Type B pancreatic cell (in vitro differentiated cells): ENCODE measurements around the gene GMEB2. TPM values are rescaled to one million over a fixed set of nuclear protein-coding genes. Genes with fewer than 3 reads are reported as not detected.

Source experiments
- DNase-seq: peaks from one replicate; pipeline ENCODE4 v3.0.0; 2021; ENCODE audit warnings: mixed read lengths; ENCODE audit not compliant: unreplicated experiment; ENCODE audit errors: extremely low spot score
- H3K27ac Mint-ChIP-seq: 2 replicates; pipeline ENCODE4 v1.8.0; 2021; ENCODE audit warnings: mild to moderate bottlenecking, mixed read lengths
- H3K27me3 Mint-ChIP-seq: 2 replicates; pipeline ENCODE4 v1.8.0; 2021; ENCODE audit warnings: mixed read lengths
- H3K36me3 Mint-ChIP-seq: 2 replicates; pipeline ENCODE4 v1.8.0; 2021; ENCODE audit warnings: mixed read lengths
- H3K4me1 Mint-ChIP-seq: one replicate; pipeline ENCODE4 v1.8.0; 2021; ENCODE audit warnings: mixed read lengths; ENCODE audit not compliant: unreplicated experiment
- H3K4me3 Mint-ChIP-seq: 2 replicates; pipeline ENCODE4 v1.8.0; 2021; ENCODE audit warnings: mild to moderate bottlenecking, mixed read lengths
- H3K9me3 Mint-ChIP-seq: 2 replicates; pipeline ENCODE4 v1.8.0; 2021; ENCODE audit warnings: mixed read lengths
- CTCF ChIP-seq: fragments of 200-600 bp; sonication (generic); conservative IDR thresholded peaks from 2 replicates; pipeline ENCODE4 v1.5.0; 2021; ENCODE audit warnings: antibody characterized with exemption, mild to moderate bottlenecking
- total RNA-seq: library from RNA; stranded (reverse); gene quantifications from 2 replicates; pipeline ENCODE4 v1.2.1, GENCODE V29; 2021; ENCODE audit warnings: low replicate concordance

GMEB2 gene
- total RNA-seq, 1 donor from 2014 or later = 13.9 TPM

GRCh38 chr20:63592661-63593060 is 34.2 kb downstream of the GMEB2 start:
- Mint-ChIP-seq H3K27me3 (no peaks in the 10 kb centered on the region), H3K36me3 (peaks cover 4% of the 10 kb centered on the region), H3K4me1 (no peaks in the 10 kb centered on the region), H3K4me3 (no peak overlapping the region), H3K9me3 (no peaks in the 10 kb centered on the region), H3K27ac (no peak overlapping the region)
- no peak for TF ChIP-seq CTCF
- DNase-seq = no peak

GRCh38 chr20:63591786-63592355 is 35.0 kb downstream of the GMEB2 start:
- Mint-ChIP-seq H3K27me3 (no peaks in the 10 kb centered on the region), H3K4me3 (no peak overlapping the region), H3K36me3 (peaks cover 4% of the 10 kb centered on the region), H3K9me3 (no peaks in the 10 kb centered on the region), H3K4me1 (no peaks in the 10 kb centered on the region), H3K27ac (no peak overlapping the region)
- no peak for DNase-seq
- TF ChIP-seq CTCF = no peak

- no peak for TF ChIP-seq CTCF
- no peaks in the 10 kb centered on the region for H3K9me3 Mint-ChIP-seq
- H3K4me3 Mint-ChIP-seq = no peak overlapping the region
- no peak overlapping the region for H3K27ac Mint-ChIP-seq
- H3K27me3 Mint-ChIP-seq = no peaks in the 10 kb centered on the region
- H3K36me3 Mint-ChIP-seq = peaks cover 4% of the 10 kb centered on the region
- no peaks in the 10 kb centered on the region for H3K4me1 Mint-ChIP-seq
- no peak for DNase-seq
Measured at GRCh38 chr20:63591147-63591533, 35.8 kb downstream of the GMEB2 start.

- Mint-ChIP-seq H3K36me3 (peaks cover 4% of the 10 kb centered on the region), H3K27me3 (no peaks in the 10 kb centered on the region), H3K27ac (no peak overlapping the region), H3K4me3 (no peak overlapping the region), H3K4me1 (no peaks in the 10 kb centered on the region), H3K9me3 (no peaks in the 10 kb centered on the region)
- no peak for TF ChIP-seq CTCF
- DNase-seq = no peak
Measured at GRCh38 chr20:63590218-63591146, 36.4 kb downstream of the GMEB2 start.

- H3K9me3 Mint-ChIP-seq = no peaks in the 10 kb centered on the region
- no peak overlapping the region for H3K27ac Mint-ChIP-seq
- DNase-seq = no peak
- H3K4me1 Mint-ChIP-seq = no peaks in the 10 kb centered on the region
- peaks cover 4% of the 10 kb centered on the region for H3K36me3 Mint-ChIP-seq
- no peak for TF ChIP-seq CTCF
- H3K27me3 Mint-ChIP-seq = no peaks in the 10 kb centered on the region
- H3K4me3 Mint-ChIP-seq = no peak overlapping the region
Measured at GRCh38 chr20:63589261-63590217, 37.4 kb downstream of the GMEB2 start.
